ENCODE results near the gene UBR4. TPM values are rescaled to one million over a fixed set of nuclear protein-coding genes. Genes with fewer than 3 reads are reported as not detected.

Gene UBR4
- total RNA-seq, 2 experiments from 2014 or later = 133 TPM

GRCh38 chr1:19057784-19058475, 152.1 kb downstream of the UBR4 start:
- peaks cover 25% of the 10 kb centered on the region for H3K27me3 Mint-ChIP-seq

GRCh38 chr1:19057182-19057779, 152.8 kb downstream of the UBR4 start:
- CTCF ChIA-PET = interaction anchor here (2.3 kb wide), 1 partner anchor 145 kb away, joined by 9 read pairs; no protein-coding TSS in a partner anchor
- Mint-ChIP-seq H3K27ac (no peak overlapping the region), H3K4me1 (ENCODE audit: low read depth) (peaks cover 10% of the 10 kb centered on the region), H3K36me3 (ENCODE audit: low read depth) (peaks cover 2% of the 10 kb centered on the region), H3K4me3 (no peak overlapping the region), H3K9me3 (peaks cover 3% of the 10 kb centered on the region), H3K27me3 (peaks cover 27% of the 10 kb centered on the region)
- DNase-seq (no peak), ATAC-seq (no peak)
- TF ChIP-seq CTCF (IDR thresholded peaks at IDR 0.05) = no peak
- intact Hi-C loops (cut with micrococcal nuclease) = no loop called here
- POLR2A ChIA-PET = no interaction called here

More at GRCh38 chr1:19057784-19058475, 152.1 kb downstream of the UBR4 start:
- ATAC-seq (no peak), DNase-seq (no peak)
- Mint-ChIP-seq H3K9me3 (peaks cover 3% of the 10 kb centered on the region), H3K4me1 (ENCODE audit: low read depth) (peaks cover 10% of the 10 kb centered on the region), H3K36me3 (ENCODE audit: low read depth) (peaks cover 2% of the 10 kb centered on the region), H3K27ac (no peak overlapping the region), H3K4me3 (no peak overlapping the region)
- TF ChIP-seq CTCF (IDR thresholded peaks at IDR 0.05) = no peak
- ChIA-PET POLR2A (interaction anchor here (1.2 kb wide), 1 partner anchor 17 kb away, joined by 3 read pairs; no protein-coding TSS in a partner anchor), CTCF (interaction anchor here (2.0 to 2.3 kb wide), 2 partner anchors 145 to 156 kb away, joined by 4 to 9 read pairs; partner anchors contain the start of gene ALDH4A1)
- intact Hi-C loops (cut with micrococcal nuclease) = no loop called here

GRCh38 chr1:19055701-19056100, 154.4 kb downstream of the UBR4 start:
- Mint-ChIP-seq H3K4me3 (no peak overlapping the region), H3K9me3 (no peaks in the 10 kb centered on the region), H3K36me3 (ENCODE audit: low read depth) (no peaks in the 10 kb centered on the region), H3K27me3 (peaks cover 29% of the 10 kb centered on the region), H3K27ac (no peak overlapping the region), H3K4me1 (ENCODE audit: low read depth) (peaks cover 11% of the 10 kb centered on the region)
- intact Hi-C loops (cut with micrococcal nuclease) = no loop called here
- ChIA-PET POLR2A (no interaction called here), CTCF (interaction anchor here (0.7 kb wide), 1 partner anchor 42 kb away, joined by 3 read pairs; no protein-coding TSS in a partner anchor)
- ATAC-seq (no peak), DNase-seq (no peak)
- TF ChIP-seq CTCF (IDR thresholded peaks at IDR 0.05) = no peak

GRCh38 chr1:19055001-19055400, 155.1 kb downstream of the UBR4 start:
- no peak for ATAC-seq

More at GRCh38 chr1:19055001-19055400, 155.1 kb downstream of the UBR4 start:
- intact Hi-C loops (cut with micrococcal nuclease) = no loop called here
- TF ChIP-seq CTCF (IDR thresholded peaks at IDR 0.05) = no peak
- ChIA-PET POLR2A (no interaction called here), CTCF (no interaction called here)
- Mint-ChIP-seq H3K27ac (no peak overlapping the region), H3K4me1 (ENCODE audit: low read depth) (peaks cover 11% of the 10 kb centered on the region), H3K36me3 (ENCODE audit: low read depth) (no peaks in the 10 kb centered on the region), H3K27me3 (peaks cover 29% of the 10 kb centered on the region), H3K9me3 (no peaks in the 10 kb centered on the region), H3K4me3 (no peak overlapping the region)
- DNase-seq = no peak
